ENCODE measurements around the gene MAGI2.

The MAGI2 gene

DNA sequence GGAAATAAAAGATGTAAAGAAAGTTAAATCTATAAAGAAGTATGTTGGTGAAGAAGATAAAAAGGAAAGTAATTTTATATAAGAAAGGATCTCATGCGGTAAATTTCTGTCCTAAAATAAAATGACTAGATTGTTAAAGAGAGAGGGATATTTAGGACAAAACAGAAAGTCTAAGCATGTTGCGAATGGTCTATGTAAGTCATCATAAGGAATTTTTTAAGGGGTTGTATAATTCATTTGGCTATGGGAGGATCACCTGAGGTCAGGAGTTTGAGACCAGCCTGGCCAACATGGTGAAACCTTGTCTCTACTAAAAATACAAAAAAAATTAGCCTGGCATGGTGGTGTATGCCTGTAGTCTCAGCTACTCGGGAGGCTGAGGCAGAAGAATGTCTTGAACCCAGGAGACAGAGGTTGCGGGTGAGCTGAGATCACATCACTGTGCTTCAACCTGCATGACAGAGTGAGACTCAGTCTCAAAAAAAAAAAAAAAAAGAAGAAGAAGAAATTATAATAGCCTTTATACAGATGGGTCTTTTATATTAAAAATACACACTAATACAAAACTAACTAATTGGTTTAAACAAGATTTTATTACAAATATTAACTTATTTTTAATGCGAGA is 294.3 kb downstream of the MAGI2 start:
- Histone ChIP-seq H3K4me2 (ENCODE audit: insufficient read depth, low read length) (no peak overlapping the region), H3K9ac (ENCODE audit: low read depth, low read length) (no peak overlapping the region), H3K27ac (ENCODE audit: low read length) (no peak overlapping the region), H2AFZ (ENCODE audit: low read depth, low read length) (no peak overlapping the region), H3K4me3 (ENCODE audit: low read depth in 1 of 2, low read length in 2 of 2) (no peak overlapping the region), H3K36me3 (ENCODE audit: insufficient read depth, low read length) (no peaks in the 10 kb centered on the region), H3K79me2 (ENCODE audit: insufficient read depth, low read length) (no peaks in the 10 kb centered on the region), H3K27me3 (ENCODE audit: insufficient read depth, low read length, poor library complexity) (no peaks in the 10 kb centered on the region), H3K4me1 (ENCODE audit: insufficient read depth, low read length) (no peaks in the 10 kb centered on the region), H3K9me3 (ENCODE audit: insufficient read depth, low read length, severe bottlenecking) (peaks cover 4% of the 10 kb centered on the region), H4K20me1 (ENCODE audit: insufficient read depth, low read length) (no peaks in the 10 kb centered on the region)
- ATAC-seq (ENCODE audit: insufficient read depth, low read depth) (no peak), DNase-seq (no peak)
- TF ChIP-seq, protein P1, sequence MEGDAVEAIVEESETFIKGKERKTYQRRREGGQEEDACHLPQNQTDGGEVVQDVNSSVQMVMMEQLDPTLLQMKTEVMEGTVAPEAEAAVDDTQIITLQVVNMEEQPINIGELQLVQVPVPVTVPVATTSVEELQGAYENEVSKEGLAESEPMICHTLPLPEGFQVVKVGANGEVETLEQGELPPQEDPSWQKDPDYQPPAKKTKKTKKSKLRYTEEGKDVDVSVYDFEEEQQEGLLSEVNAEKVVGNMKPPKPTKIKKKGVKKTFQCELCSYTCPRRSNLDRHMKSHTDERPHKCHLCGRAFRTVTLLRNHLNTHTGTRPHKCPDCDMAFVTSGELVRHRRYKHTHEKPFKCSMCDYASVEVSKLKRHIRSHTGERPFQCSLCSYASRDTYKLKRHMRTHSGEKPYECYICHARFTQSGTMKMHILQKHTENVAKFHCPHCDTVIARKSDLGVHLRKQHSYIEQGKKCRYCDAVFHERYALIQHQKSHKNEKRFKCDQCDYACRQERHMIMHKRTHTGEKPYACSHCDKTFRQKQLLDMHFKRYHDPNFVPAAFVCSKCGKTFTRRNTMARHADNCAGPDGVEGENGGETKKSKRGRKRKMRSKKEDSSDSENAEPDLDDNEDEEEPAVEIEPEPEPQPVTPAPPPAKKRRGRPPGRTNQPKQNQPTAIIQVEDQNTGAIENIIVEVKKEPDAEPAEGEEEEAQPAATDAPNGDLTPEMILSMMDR (IDR thresholded peaks at IDR 0.05; ENCODE audit: borderline replicate concordance, extremely low read depth, low read length, poor library complexity, severe bottlenecking) = no peak
- no peak for TF ChIP-seq EZH2 (IDR thresholded peaks at IDR 0.05; ENCODE audit: borderline replicate concordance, low read depth, low read length, severe bottlenecking)

DNA sequence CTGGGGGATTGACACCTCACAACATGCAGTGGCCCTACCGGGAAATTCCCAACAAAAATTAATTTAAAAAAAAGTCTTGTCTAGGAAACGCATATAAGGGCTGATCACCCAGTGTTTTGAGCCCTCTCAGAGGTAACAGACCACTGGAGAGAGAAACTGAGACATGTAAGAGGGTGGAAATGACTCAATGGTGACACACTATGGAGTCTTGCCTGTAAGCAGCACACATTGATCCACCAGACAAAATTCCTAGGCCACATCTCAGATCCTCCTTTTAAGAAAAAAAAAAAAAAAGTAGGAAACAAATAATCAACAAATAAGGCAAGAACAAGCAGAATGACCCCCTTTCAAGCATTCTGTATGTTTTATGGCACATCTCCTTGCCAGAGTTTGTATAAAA is 296.2 kb downstream of the MAGI2 start:
- H3K36me3 ChIP-seq (ENCODE audit: insufficient read depth, low read length) = no peaks in the 10 kb centered on the region
- no peaks in the 10 kb centered on the region for H4K20me1 ChIP-seq (ENCODE audit: insufficient read depth, low read length)
- H3K9ac ChIP-seq (ENCODE audit: low read depth, low read length) = no peak overlapping the region
- DNase-seq = no peak
- no peaks in the 10 kb centered on the region for H3K27me3 ChIP-seq (ENCODE audit: insufficient read depth, low read length, poor library complexity)
- H3K9me3 ChIP-seq (ENCODE audit: insufficient read depth, low read length, severe bottlenecking) = peaks cover 4% of the 10 kb centered on the region
- no peaks in the 10 kb centered on the region for H3K79me2 ChIP-seq (ENCODE audit: insufficient read depth, low read length)
- no peak overlapping the region for H3K4me3 ChIP-seq (ENCODE audit: low read depth in 1 of 2, low read length in 2 of 2)
- no peak overlapping the region for H2AFZ ChIP-seq (ENCODE audit: low read depth, low read length)
- no peak overlapping the region for H3K4me2 ChIP-seq (ENCODE audit: insufficient read depth, low read length)
- TF ChIP-seq EZH2 (IDR thresholded peaks at IDR 0.05; ENCODE audit: borderline replicate concordance, low read depth, low read length, severe bottlenecking) = no peak
- TF ChIP-seq, protein P1 (IDR thresholded peaks at IDR 0.05; ENCODE audit: borderline replicate concordance, extremely low read depth, low read length, poor library complexity, severe bottlenecking) = no peak
- no peak for ATAC-seq (ENCODE audit: insufficient read depth, low read depth)
- no peaks in the 10 kb centered on the region for H3K4me1 ChIP-seq (ENCODE audit: insufficient read depth, low read length)
- H3K27ac ChIP-seq (ENCODE audit: low read length) = no peak overlapping the region

DNA sequence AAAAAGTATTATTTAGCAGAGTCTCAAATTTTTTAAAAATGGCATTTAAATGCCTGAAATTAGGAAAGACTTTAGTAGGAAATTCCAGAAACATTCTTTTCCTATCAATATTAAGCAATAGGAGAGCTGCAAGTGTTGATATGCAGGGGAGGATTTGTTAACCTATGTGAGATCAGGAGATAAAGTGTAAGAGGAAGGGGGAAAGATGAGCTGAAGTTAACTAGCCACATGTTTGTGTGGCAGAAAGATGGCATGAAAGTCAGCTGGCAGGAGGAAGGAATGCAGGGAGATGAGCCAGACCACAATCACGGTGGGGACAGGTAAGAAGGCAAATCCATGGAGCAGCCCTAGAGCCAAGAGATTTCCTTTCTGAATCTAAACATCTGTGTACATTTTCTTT is 303.6 kb downstream of the MAGI2 start:
- no peaks in the 10 kb centered on the region for H3K36me3 ChIP-seq (ENCODE audit: insufficient read depth, low read length)
- H3K9ac ChIP-seq (ENCODE audit: low read depth, low read length) = no peak overlapping the region
- no peak overlapping the region for H3K4me2 ChIP-seq (ENCODE audit: insufficient read depth, low read length)
- no peaks in the 10 kb centered on the region for H3K27me3 ChIP-seq (ENCODE audit: insufficient read depth, low read length, poor library complexity)
- H4K20me1 ChIP-seq (ENCODE audit: insufficient read depth, low read length) = no peaks in the 10 kb centered on the region
- no peak for DNase-seq
- ATAC-seq (ENCODE audit: insufficient read depth, low read depth) = no peak
- TF ChIP-seq EZH2 (IDR thresholded peaks at IDR 0.05; ENCODE audit: borderline replicate concordance, low read depth, low read length, severe bottlenecking) = no peak
- TF ChIP-seq, protein P1 (IDR thresholded peaks at IDR 0.05; ENCODE audit: borderline replicate concordance, extremely low read depth, low read length, poor library complexity, severe bottlenecking) = no peak
- H3K4me3 ChIP-seq (ENCODE audit: low read depth in 1 of 2, low read length in 2 of 2) = no peak overlapping the region
- H3K9me3 ChIP-seq (ENCODE audit: insufficient read depth, low read length, severe bottlenecking) = no peaks in the 10 kb centered on the region
- H3K4me1 ChIP-seq (ENCODE audit: insufficient read depth, low read length) = no peaks in the 10 kb centered on the region
- H3K27ac ChIP-seq (ENCODE audit: low read length) = no peak overlapping the region
- H3K79me2 ChIP-seq (ENCODE audit: insufficient read depth, low read length) = no peaks in the 10 kb centered on the region
- H2AFZ ChIP-seq (ENCODE audit: low read depth, low read length) = no peak overlapping the region

Measured in DND-41 (cell line).